Trophoblast cell (in vitro differentiated cells and primary cell): Measurements from ENCODE around the gene LHX1.

ENCODE experiments used
- DNase-seq, 2 donors: peaks; one replicate each; pipeline ENCODE4 v3.0.0-alpha.2; 2016
- H2AFZ ChIP-seq: 2 replicates; pipeline ENCODE4 v1.6.1; 2013; ENCODE audit warnings: low read length, moderate library complexity, mild to moderate bottlenecking; ENCODE audit not compliant: insufficient read depth, poor library complexity
- H2AK5ac ChIP-seq: 2 replicates; pipeline ENCODE4 v1.6.1; 2013; ENCODE audit warnings: mild to moderate bottlenecking, low read length
- H2BK120ac ChIP-seq: 2 replicates; pipeline ENCODE4 v1.6.1; 2013; ENCODE audit warnings: low read length, mild to moderate bottlenecking, moderate library complexity; ENCODE audit not compliant: insufficient read depth, poor library complexity
- H2BK12ac ChIP-seq: 2 replicates; pipeline ENCODE4 v1.6.1; 2013; ENCODE audit warnings: mild to moderate bottlenecking, low read length, moderate library complexity
- H2BK5ac ChIP-seq: 2 replicates; pipeline ENCODE4 v1.6.1; 2013; ENCODE audit warnings: low read length, low read depth, moderate library complexity, mild to moderate bottlenecking; ENCODE audit not compliant: poor library complexity
- H3K14ac ChIP-seq: 2 replicates; pipeline ENCODE4 v1.6.1; 2013; ENCODE audit warnings: mild to moderate bottlenecking, low read length
- H3K18ac ChIP-seq: 2 replicates; pipeline ENCODE4 v1.6.1; 2013; ENCODE audit warnings: mild to moderate bottlenecking, low read length
- H3K23ac ChIP-seq: 2 replicates; pipeline ENCODE4 v1.6.1; 2013; ENCODE audit warnings: low read length
- H3K27ac ChIP-seq: 2 replicates; pipeline ENCODE4 v1.5.1; 2013; ENCODE audit warnings: low read depth, mild to moderate bottlenecking, inconsistent platforms, low read length, moderate library complexity
- H3K27me3 ChIP-seq: 2 replicates; pipeline ENCODE4 v1.6.1; 2013; ENCODE audit warnings: inconsistent platforms, mild to moderate bottlenecking, low read length, moderate library complexity; ENCODE audit not compliant: insufficient read depth
- H3K36me3 ChIP-seq, 2 experiments: 1 replicate in 1 of 2; 2 replicates in 1 of 2; pipeline ENCODE4 v1.6.1; 2013; ENCODE audit warnings: low read length in 2 of 2, mild to moderate bottlenecking in 2 of 2, moderate library complexity in 1 of 2; ENCODE audit not compliant: insufficient read depth in 2 of 2, control insufficient read depth in 1 of 2
- H3K4ac ChIP-seq: 2 replicates; pipeline ENCODE4 v1.6.1; 2013; ENCODE audit warnings: low read depth, mild to moderate bottlenecking, low read length, moderate library complexity
- H3K4me1 ChIP-seq, 2 experiments: 1 replicate in 1 of 2; 2 replicates in 1 of 2; pipeline ENCODE4 v1.6.1; 2013; ENCODE audit warnings: low read length in 2 of 2, mild to moderate bottlenecking in 2 of 2, moderate library complexity in 1 of 2; ENCODE audit not compliant: insufficient read depth in 2 of 2, control insufficient read depth in 1 of 2
- H3K4me2 ChIP-seq: 2 replicates; pipeline ENCODE4 v1.6.1; 2013; ENCODE audit warnings: inconsistent platforms, mild to moderate bottlenecking, low read length, moderate library complexity
- H3K4me3 ChIP-seq: 2 replicates; pipeline ENCODE4 v1.5.1; 2013; ENCODE audit warnings: mild to moderate bottlenecking, low read depth, low read length, inconsistent platforms
- H3K79me1 ChIP-seq: one replicate; pipeline ENCODE4 v1.6.1; 2013; ENCODE audit warnings: low read length
- H3K79me2 ChIP-seq: 2 replicates; pipeline ENCODE4 v1.6.1; 2013; ENCODE audit warnings: low read length, mild to moderate bottlenecking; ENCODE audit not compliant: control insufficient read depth, insufficient read depth, poor library complexity
- H3K9ac ChIP-seq: 2 replicates; pipeline ENCODE4 v1.6.1; 2013; ENCODE audit warnings: mild to moderate bottlenecking, low read length
- H3K9me3 ChIP-seq: 2 replicates; pipeline ENCODE4 v1.6.1; 2013; ENCODE audit warnings: low read depth, mild to moderate bottlenecking, control low read depth, inconsistent platforms, low read length; ENCODE audit not compliant: insufficient read depth
- H4K12ac ChIP-seq: 2 replicates; pipeline ENCODE4 v1.6.1; 2013; ENCODE audit warnings: low read depth, mild to moderate bottlenecking, low read length, moderate library complexity
- H4K8ac ChIP-seq: 2 replicates; pipeline ENCODE4 v1.6.1; 2013; ENCODE audit warnings: low read depth, mild to moderate bottlenecking, low read length, moderate library complexity
- H4K91ac ChIP-seq: one replicate; pipeline ENCODE4 v1.6.1; 2013; ENCODE audit warnings: low read depth, mild to moderate bottlenecking, low read length, moderate library complexity
- WGBS: extraction: QIAGEN DNeasy Blood & Tissue Kit; methylation state at CpG from one replicate; pipeline ENCODE4 v1.1.7; 2013; ENCODE audit warnings: missing lambda C conversion rate; ENCODE audit not compliant: insufficient read length, insufficient coverage; ENCODE audit errors: extremely low coverage; 5-methylcytosine and 5-hydroxymethylcytosine counted together

Gene LHX1

GRCh38 chr17:36892112-36892838, 45.0 kb upstream of the LHX1 start:
- no peaks in the 10 kb centered on the region for H3K27me3 ChIP-seq
- H3K79me1 ChIP-seq: no peaks in the 10 kb centered on the region
- H3K23ac ChIP-seq: no peak overlapping the region
- peaks cover 4% of the 10 kb centered on the region for H3K9me3 ChIP-seq
- no peaks in the 10 kb centered on the region for H3K36me3 ChIP-seq
- H3K4ac ChIP-seq: no peak overlapping the region
- H3K27ac ChIP-seq: no peak overlapping the region
- no peak overlapping the region for H3K18ac ChIP-seq
- no peak overlapping the region for H4K8ac ChIP-seq
- H2BK120ac ChIP-seq: no peak overlapping the region
- no peak for DNase-seq
- H4K12ac ChIP-seq: no peak overlapping the region
- no peak overlapping the region for H3K14ac ChIP-seq
- no peak overlapping the region for H4K91ac ChIP-seq
- no peak overlapping the region for H2AFZ ChIP-seq
- no peaks in the 10 kb centered on the region for H3K79me2 ChIP-seq
- H3K4me3 ChIP-seq: no peak overlapping the region
- H2AK5ac ChIP-seq: no peak overlapping the region
- H2BK5ac ChIP-seq: no peak overlapping the region
- peaks cover 0 to 7% of the 10 kb centered on the region in 2 experiments for H3K4me1 ChIP-seq
- no peak overlapping the region for H3K4me2 ChIP-seq
- no peak overlapping the region for H3K9ac ChIP-seq
- WGBS: no CpG with 5 or more reads among the region's 7 CpGs
- H2BK12ac ChIP-seq: no peak overlapping the region

- Histone ChIP-seq H3K4me1 (peaks cover 0 to 7% of the 10 kb centered on the region in 2 experiments), H3K27ac (no peak overlapping the region), H3K9ac (no peak overlapping the region), H3K79me2 (no peaks in the 10 kb centered on the region), H3K4ac (no peak overlapping the region), H4K91ac (no peak overlapping the region), H3K23ac (no peak overlapping the region), H3K14ac (no peak overlapping the region), H4K8ac (no peak overlapping the region), H3K36me3 (no peaks in the 10 kb centered on the region), H2AK5ac (no peak overlapping the region), H3K9me3 (peaks cover 1% of the 10 kb centered on the region), H3K79me1 (no peaks in the 10 kb centered on the region), H3K18ac (no peak overlapping the region), H2BK5ac (no peak overlapping the region), H3K27me3 (no peaks in the 10 kb centered on the region), H4K12ac (no peak overlapping the region), H2BK12ac (no peak overlapping the region), H3K4me3 (no peak overlapping the region), H3K4me2 (no peak overlapping the region), H2AFZ (no peak overlapping the region), H2BK120ac (no peak overlapping the region)
- no peak for DNase-seq
- no CpG with 5 or more reads among the region's 9 CpGs for WGBS
These were observed 43.1 kb upstream of the LHX1 start for GRCh38 chr17:36894177-36894576.

GRCh38 chr17:36894925-36895324, 42.4 kb upstream of the LHX1 start:
- DNase-seq: no peak
- H4K91ac ChIP-seq: no peak overlapping the region
- WGBS: no CpG with 5 or more reads among the region's 5 CpGs
- H3K4ac ChIP-seq: no peak overlapping the region
- peaks cover 0 to 14% of the 10 kb centered on the region in 2 experiments for H3K4me1 ChIP-seq
- no peak overlapping the region for H3K27ac ChIP-seq
- H3K23ac ChIP-seq: no peak overlapping the region
- H3K9ac ChIP-seq: no peak overlapping the region
- H2AK5ac ChIP-seq: no peak overlapping the region
- no peak overlapping the region for H2AFZ ChIP-seq
- no peak overlapping the region for H3K4me3 ChIP-seq
- no peak overlapping the region for H2BK12ac ChIP-seq
- H3K79me1 ChIP-seq: peaks cover 3% of the 10 kb centered on the region
- no peak overlapping the region for H4K12ac ChIP-seq
- no peak overlapping the region for H2BK5ac ChIP-seq
- H3K18ac ChIP-seq: no peak overlapping the region
- H3K9me3 ChIP-seq: peaks cover 1% of the 10 kb centered on the region
- H3K14ac ChIP-seq: no peak overlapping the region
- no peak overlapping the region for H2BK120ac ChIP-seq
- no peaks in the 10 kb centered on the region for H3K27me3 ChIP-seq
- H3K4me2 ChIP-seq: no peak overlapping the region
- H3K36me3 ChIP-seq: no peaks in the 10 kb centered on the region
- no peaks in the 10 kb centered on the region for H3K79me2 ChIP-seq
- H4K8ac ChIP-seq: no peak overlapping the region

- H3K36me3 ChIP-seq: no peaks in the 10 kb centered on the region
- no peak overlapping the region for H4K8ac ChIP-seq
- peak overlapping the region; percentile 11 for H2AK5ac ChIP-seq
- no peak overlapping the region for H3K4me3 ChIP-seq
- no peaks in the 10 kb centered on the region for H3K79me2 ChIP-seq
- no peaks in the 10 kb centered on the region for H3K27me3 ChIP-seq
- peaks cover 2% of the 10 kb centered on the region for H3K9me3 ChIP-seq
- H3K79me1 ChIP-seq: peaks cover 12% of the 10 kb centered on the region
- H3K4me1 ChIP-seq: peaks cover 13 to 22% of the 10 kb centered on the region in 2 experiments
- H2BK5ac ChIP-seq: no peak overlapping the region
- no peak overlapping the region for H2BK120ac ChIP-seq
- no peak overlapping the region for H3K4ac ChIP-seq
- peak overlapping the region; percentile 21 for H3K14ac ChIP-seq
- no peak overlapping the region for H2AFZ ChIP-seq
- DNase-seq: no peak
- H3K4me2 ChIP-seq: no peak overlapping the region
- H4K12ac ChIP-seq: no peak overlapping the region
- H4K91ac ChIP-seq: peak overlapping the region; percentile 81
- no peak overlapping the region for H3K23ac ChIP-seq
- WGBS: no CpG with 5 or more reads among the region's 7 CpGs
- no peak overlapping the region for H3K27ac ChIP-seq
- no peak overlapping the region for H3K18ac ChIP-seq
- peak overlapping the region; percentile 72 for H2BK12ac ChIP-seq
- no peak overlapping the region for H3K9ac ChIP-seq
These were observed 37.8 kb upstream of the LHX1 start for GRCh38 chr17:36899250-36900159.
